HepG2 (cell line): ENCODE measurements around the gene GTF2A1L.

Experiments
- CREB3 ChIP-seq: sonication (generic); formaldehyde crosslinking; IDR thresholded peaks from 2 replicates; pipeline ENCODE4 v1.5.0; 2020; ENCODE audit warnings: missing genetic modification reagents
- CTCF ChIP-seq: sonication (generic); formaldehyde crosslinking; IDR thresholded peaks from 2 replicates; pipeline ENCODE4 v1.5.0; 2020; ENCODE audit warnings: mild to moderate bottlenecking, missing genetic modification reagents, moderate library complexity
- FLYWCH1 ChIP-seq: sonication (generic); formaldehyde crosslinking; IDR thresholded peaks from 2 replicates; pipeline ENCODE4 v1.8.1; 2023; ENCODE audit warnings: mild to moderate bottlenecking, missing genetic modification reagents
- FOXM1 ChIP-seq: sonication (generic); formaldehyde crosslinking; IDR thresholded peaks from 2 replicates; pipeline ENCODE4 v1.5.0; 2020; ENCODE audit warnings: missing genetic modification reagents
- HOXA3 ChIP-seq: sonication (generic); formaldehyde crosslinking; IDR thresholded peaks from 2 replicates; pipeline ENCODE4 v1.5.0; 2020; ENCODE audit warnings: missing genetic modification reagents
- PBX3 ChIP-seq: sonication (generic); formaldehyde crosslinking; IDR thresholded peaks from 2 replicates; pipeline ENCODE4 v1.8.1; 2023; ENCODE audit warnings: missing genetic modification reagents, inconsistent platforms, borderline replicate concordance
- POLR2A ChIP-seq, 2 experiments: IDR thresholded peaks; 2 replicates each; pipeline ENCODE4 v1.6.1; 2011; ENCODE audit warnings: low read depth in 2 of 2, low read length in 2 of 2, mild to moderate bottlenecking in 1 of 2, moderate library complexity in 1 of 2; ENCODE audit not compliant: insufficient read depth in 1 of 2
- RBAK ChIP-seq: sonication (generic); formaldehyde crosslinking; IDR thresholded peaks from 2 replicates; pipeline ENCODE4 v1.5.1; 2020; ENCODE audit warnings: mild to moderate bottlenecking, missing genetic modification reagents
- RFX5 ChIP-seq: IDR thresholded peaks from 2 replicates; pipeline ENCODE4 v1.6.1; 2011; ENCODE audit warnings: low read depth, low read length, improper control_type of control experiment
- RNF2 ChIP-seq: fragments of 450-650 bp; conservative IDR thresholded peaks from 2 replicates; pipeline ENCODE4 v1.6.1; 2016; ENCODE audit warnings: low read depth
- TBL1XR1 ChIP-seq: fragments of 150-350 bp; IDR thresholded peaks from 2 replicates; pipeline ENCODE4 v1.6.1; 2014; ENCODE audit warnings: borderline replicate concordance, low read length; ENCODE audit not compliant: partially characterized antibody
- ZMYM2 ChIP-seq: sonication (generic); formaldehyde crosslinking; IDR thresholded peaks from 2 replicates; pipeline ENCODE4 v1.8.0; 2022; ENCODE audit warnings: mild to moderate bottlenecking, missing genetic modification reagents
- ZSCAN25 ChIP-seq: sonication (generic); formaldehyde crosslinking; IDR thresholded peaks from 2 replicates; pipeline ENCODE4 v1.8.0; 2022; ENCODE audit warnings: mild to moderate bottlenecking, missing genetic modification reagents
- TF ChIP-seq, protein P1 (sequence below): sonication (generic); formaldehyde crosslinking; IDR thresholded peaks from 2 replicates; pipeline ENCODE4 v1.5.0; 2020; ENCODE audit warnings: missing genetic modification reagents, mild to moderate bottlenecking, borderline replicate concordance

DNA sequence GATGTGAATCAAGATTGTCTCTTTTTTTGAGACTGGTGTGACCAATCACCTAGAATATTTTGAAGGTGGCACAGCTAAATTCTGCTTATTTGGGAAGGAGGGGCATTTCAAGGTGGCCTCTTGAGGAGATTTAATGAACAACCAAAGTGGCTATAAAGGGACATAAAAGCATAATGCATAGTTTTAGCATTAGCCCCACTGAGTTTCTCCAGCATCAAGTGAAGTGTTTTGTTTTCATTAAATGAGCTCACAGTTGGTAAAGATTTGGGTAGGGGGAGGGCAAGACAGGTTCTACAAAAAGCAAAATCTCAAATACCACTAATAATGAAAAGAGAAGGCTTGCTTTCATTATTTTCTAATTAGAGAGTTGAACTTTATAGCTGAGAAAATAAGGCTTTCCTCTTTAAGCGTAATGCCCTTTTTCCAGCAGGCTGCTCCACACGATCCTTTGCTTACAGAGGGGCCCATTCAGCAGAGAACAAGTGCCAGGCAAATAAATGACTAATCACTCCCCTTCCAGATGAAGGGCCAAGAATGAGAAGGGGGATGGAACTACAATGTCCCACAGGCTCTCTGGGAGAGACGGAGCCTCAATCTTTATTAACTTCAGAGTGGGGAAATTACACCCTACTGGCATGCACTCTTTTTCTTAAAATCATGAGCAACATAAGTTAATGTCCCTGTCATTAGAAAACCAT lies 102.0 kb downstream of the GTF2A1L start:
- TF ChIP-seq, protein P1, sequence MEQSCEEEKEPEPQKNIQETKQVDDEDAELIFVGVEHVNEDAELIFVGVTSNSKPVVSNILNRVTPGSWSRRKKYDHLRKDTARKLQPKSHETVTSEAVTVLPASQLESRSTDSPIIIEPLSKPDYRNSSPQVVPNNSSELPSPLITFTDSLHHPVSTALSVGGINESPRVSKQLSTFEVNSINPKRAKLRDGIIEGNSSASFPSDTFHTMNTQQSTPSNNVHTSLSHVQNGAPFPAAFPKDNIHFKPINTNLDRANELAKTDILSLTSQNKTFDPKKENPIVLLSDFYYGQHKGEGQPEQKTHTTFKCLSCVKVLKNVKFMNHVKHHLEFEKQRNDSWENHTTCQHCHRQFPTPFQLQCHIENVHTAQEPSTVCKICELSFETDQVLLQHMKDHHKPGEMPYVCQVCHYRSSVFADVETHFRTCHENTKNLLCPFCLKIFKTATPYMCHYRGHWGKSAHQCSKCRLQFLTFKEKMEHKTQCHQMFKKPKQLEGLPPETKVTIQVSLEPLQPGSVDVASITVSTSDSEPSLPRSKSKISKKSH (CRISPR knock-in tag), result no peak
- TF ChIP-seq ZSCAN25 (CRISPR knock-in tag), result no peak
- TF ChIP-seq CREB3, result no peak
- TF ChIP-seq RFX5, result no peak
- no peak for TF ChIP-seq TBL1XR1
- no peak for TF ChIP-seq CTCF (CRISPR knock-in tag)
- no peak for TF ChIP-seq POLR2A (IDR thresholded peaks at IDR 0.05; ENCODE audit: insufficient read depth in 1 of 2, low read depth in 2 of 2, low read length in 2 of 2)
- no peak for TF ChIP-seq FOXM1 (CRISPR knock-in tag)
- no peak for TF ChIP-seq PBX3
- no peak for TF ChIP-seq RNF2
- TF ChIP-seq ZMYM2, result no peak
- no peak for TF ChIP-seq HOXA3
- TF ChIP-seq FLYWCH1 (CRISPR knock-in tag), result no peak
- TF ChIP-seq RBAK (CRISPR knock-in tag), result no peak
